A549 (cell line): ENCODE results near the gene MALRD1.

Experiments
- BCL3 ChIP-seq: fragments of >200 bp; sonication (Bioruptor Twin); formaldehyde crosslinking; IDR thresholded peaks from 3 replicates; pipeline ENCODE4 v1.6.1; 2016
- CHD4 ChIP-seq: fragments of 200-600 bp; sonication (generic); IDR thresholded peaks from 2 replicates; pipeline ENCODE4 v1.6.1; 2016; ENCODE audit warnings: antibody characterized with exemption, mild to moderate bottlenecking, borderline replicate concordance
- CTCF ChIP-seq: fragments of >200 bp; sonication (Bioruptor Twin); formaldehyde crosslinking; IDR thresholded peaks from 3 replicates; pipeline ENCODE4 v1.5.1; 2016
- POLR2A ChIP-seq: IDR thresholded peaks from 2 replicates; pipeline ENCODE4 v1.6.1; 2012; ENCODE audit warnings: mild to moderate bottlenecking, low read length
- RAD21 ChIP-seq, 2 experiments: fragments of >200 bp in 1 of 2; sonication (Bioruptor Twin) in 1 of 2; formaldehyde crosslinking in 1 of 2; IDR thresholded peaks in 1 of 2; conservative IDR thresholded peaks in 1 of 2; 2 replicates in 1 of 2; 3 replicates in 1 of 2; pipeline ENCODE4 v1.6.1; 2012 to 2018; ENCODE audit warnings: inconsistent platforms in 1 of 2
- TF ChIP-seq, protein P1 (sequence below): IDR thresholded peaks from 2 replicates; pipeline ENCODE4 v1.6.1; 2012

DNA sequence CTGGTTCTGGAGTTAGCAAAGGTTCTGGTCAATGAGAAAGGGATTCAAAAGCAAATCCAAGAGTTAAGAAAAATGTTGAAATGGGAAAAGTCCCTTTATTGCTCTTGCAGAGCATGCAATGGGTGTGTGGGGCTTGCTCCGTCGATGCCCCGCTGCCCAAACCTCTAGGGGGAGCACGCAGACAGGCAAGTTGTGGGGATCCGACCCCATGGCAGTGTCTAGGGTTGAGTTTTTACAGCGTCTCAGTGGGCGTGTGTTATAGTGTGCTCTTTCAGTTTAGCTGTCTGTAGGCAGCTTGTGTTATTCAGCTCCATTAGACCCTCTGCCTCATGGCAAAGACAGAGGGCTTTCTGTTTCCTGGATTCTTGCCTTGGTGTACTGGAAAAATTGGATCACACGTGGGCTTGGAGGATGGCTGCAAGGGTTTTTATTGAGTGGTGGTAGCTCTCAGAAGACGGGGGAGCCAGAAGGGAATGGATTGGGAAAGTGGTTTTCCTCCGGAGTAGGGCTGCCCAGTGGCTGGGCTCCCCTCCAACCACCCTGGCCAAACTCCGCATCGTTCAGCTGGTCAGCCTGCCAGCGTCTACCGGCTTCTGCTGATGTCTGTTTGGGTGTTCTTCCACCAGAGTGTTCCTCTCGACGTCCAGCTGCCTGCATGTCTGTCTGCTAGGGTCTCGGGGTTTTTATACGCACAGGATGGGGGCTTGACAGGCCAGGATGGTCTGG is 665.4 kb downstream of the MALRD1 start:
- TF ChIP-seq CTCF, result no peak
- TF ChIP-seq, protein P1, sequence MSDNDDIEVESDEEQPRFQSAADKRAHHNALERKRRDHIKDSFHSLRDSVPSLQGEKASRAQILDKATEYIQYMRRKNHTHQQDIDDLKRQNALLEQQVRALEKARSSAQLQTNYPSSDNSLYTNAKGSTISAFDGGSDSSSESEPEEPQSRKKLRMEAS, result no peak
- TF ChIP-seq POLR2A, result no peak
- TF ChIP-seq BCL3, result no peak
- TF ChIP-seq RAD21 (conservative IDR thresholded peaks at IDR 0.05 in 1 of 2, IDR thresholded peaks at IDR 0.05 in 1 of 2), result no peak
- TF ChIP-seq CHD4, result no peak
